Measurements from ENCODE around the gene CDC26.

DNA sequence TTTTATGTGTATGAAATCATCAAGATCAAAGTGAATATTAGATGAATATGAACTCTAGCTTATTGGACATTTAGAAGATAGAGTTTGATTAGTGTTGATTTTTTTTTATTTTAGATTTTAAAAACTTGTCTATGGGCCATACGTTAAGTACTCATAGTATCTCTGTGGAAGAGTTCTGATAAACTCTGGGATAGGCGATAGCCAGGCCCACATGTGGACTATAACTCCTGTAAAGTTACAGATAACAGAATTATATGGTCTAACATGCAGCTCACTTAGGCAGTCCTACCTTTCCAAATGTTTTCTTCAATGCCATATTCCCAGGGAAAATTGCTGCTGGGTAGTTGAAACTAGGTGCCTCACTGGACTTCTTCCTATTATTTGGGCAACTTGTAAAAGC, 43.7 kb downstream of the CDC26 start:
- TF ChIP-seq, protein P1, sequence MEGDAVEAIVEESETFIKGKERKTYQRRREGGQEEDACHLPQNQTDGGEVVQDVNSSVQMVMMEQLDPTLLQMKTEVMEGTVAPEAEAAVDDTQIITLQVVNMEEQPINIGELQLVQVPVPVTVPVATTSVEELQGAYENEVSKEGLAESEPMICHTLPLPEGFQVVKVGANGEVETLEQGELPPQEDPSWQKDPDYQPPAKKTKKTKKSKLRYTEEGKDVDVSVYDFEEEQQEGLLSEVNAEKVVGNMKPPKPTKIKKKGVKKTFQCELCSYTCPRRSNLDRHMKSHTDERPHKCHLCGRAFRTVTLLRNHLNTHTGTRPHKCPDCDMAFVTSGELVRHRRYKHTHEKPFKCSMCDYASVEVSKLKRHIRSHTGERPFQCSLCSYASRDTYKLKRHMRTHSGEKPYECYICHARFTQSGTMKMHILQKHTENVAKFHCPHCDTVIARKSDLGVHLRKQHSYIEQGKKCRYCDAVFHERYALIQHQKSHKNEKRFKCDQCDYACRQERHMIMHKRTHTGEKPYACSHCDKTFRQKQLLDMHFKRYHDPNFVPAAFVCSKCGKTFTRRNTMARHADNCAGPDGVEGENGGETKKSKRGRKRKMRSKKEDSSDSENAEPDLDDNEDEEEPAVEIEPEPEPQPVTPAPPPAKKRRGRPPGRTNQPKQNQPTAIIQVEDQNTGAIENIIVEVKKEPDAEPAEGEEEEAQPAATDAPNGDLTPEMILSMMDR (conservative IDR thresholded peaks at IDR 0.05; ENCODE audit: low read length), result no peak
- TF ChIP-seq EZH2phosphoT487 (IDR thresholded peaks at IDR 0.05; ENCODE audit: borderline replicate concordance, low read depth, low read length), result no peak

All from OCI-LY7 (cell line).